HCT116 (cell line): ENCODE measurements around the gene S100Z. TPM values are rescaled to one million over a fixed set of nuclear protein-coding genes. Genes with fewer than 3 reads are reported as not detected.

Experiments used
- ATAC-seq: fragments of 200-7000 bp; cut with Tn5 transposase; 2 replicates; pipeline ENCODE4 v1.9.1; 2020; ENCODE audit warnings: mild to moderate bottlenecking, moderate library complexity
- BruUV-seq: library from RNA; stranded (reverse); fragments of 400-500 nt; replicated peaks from 2 replicates; lab custom pipeline; 2021; lab: Mats Ljungman, UMichigan
- CTCF ChIA-PET: fragments of 300-600 bp; sonication (Branson Sonifier 250); formaldehyde crosslinking; loops from one replicate; lab custom pipeline; 2021; ENCODE audit warnings: antibody characterized with exemption; lab: Charles Lee
- POLR2A ChIA-PET: fragments of 300-600, 350-600 bp; sonication (Branson Sonifier 250); formaldehyde crosslinking; loops from one replicate; lab custom pipeline; 2021; ENCODE audit warnings: antibody characterized with exemption; lab: Charles Lee
- RAD21 ChIA-PET, 2 experiments: fragments of 300-600 bp; sonication (Branson Sonifier 250); formaldehyde crosslinking; loops; one replicate each; lab custom pipeline; 2023; ENCODE audit warnings: low total read pairs in 2 of 2; ENCODE audit not compliant: uncharacterized antibody in 2 of 2, unreplicated experiment in 2 of 2, low non-redundant PET in 1 of 2; lab: Charles Lee
- DNase-seq: peaks from one replicate; pipeline ENCODE4 v3.0.0-alpha.2; 2010; ENCODE audit warnings: low read depth, low spot score
- H2AFZ ChIP-seq: fragments of 200-600 bp; shearing (Covaris generic), sonication (generic); 2 replicates; pipeline ENCODE4 v1.6.1; 2017; ENCODE audit warnings: low read depth, mixed run types, mixed read lengths, antibody characterized with exemption, low read length; ENCODE audit not compliant: poor library complexity, severe bottlenecking
- H3K27ac ChIP-seq: 2 replicates; pipeline ENCODE4 v1.5.1; 2012; ENCODE audit warnings: low read depth, low read length
- H3K27me3 ChIP-seq: fragments of 200-600 bp; sonication (generic); 2 replicates; pipeline ENCODE4 v1.6.1; 2016; ENCODE audit warnings: mixed run types, low read length, mixed read lengths; ENCODE audit not compliant: insufficient read depth
- H3K36me3 ChIP-seq, 2 experiments: fragments of 200-500 bp in 1 of 2; fragments of 200-600 bp in 1 of 2; sonication (Bioruptor generic) in 1 of 2; sonication (generic) in 1 of 2; 2 replicates each; pipeline versions ENCODE4 v1.5.1 to v1.6.1; 2014 to 2016; ENCODE audit warnings: low read length in 2 of 2, inconsistent platforms in 1 of 2, mixed read lengths in 1 of 2, mixed run types in 1 of 2; ENCODE audit not compliant: insufficient read depth in 2 of 2, control insufficient read depth in 1 of 2
- H3K4me1 ChIP-seq, 2 experiments: fragments of 200-600 bp in 1 of 2; sonication (generic) in 1 of 2; 2 replicates each; pipeline versions ENCODE4 v1.5.1 to v1.6.1; 2012 to 2017; ENCODE audit warnings: low read length in 2 of 2, inconsistent platforms in 1 of 2, mild to moderate bottlenecking in 1 of 2, mixed read lengths in 1 of 2, mixed run types in 1 of 2, moderate library complexity in 1 of 2; ENCODE audit not compliant: insufficient read depth in 2 of 2, control insufficient read depth in 1 of 2
- H3K4me2 ChIP-seq: fragments of 200-600 bp; sonication (generic); 2 replicates; pipeline ENCODE4 v1.6.1; 2017; ENCODE audit warnings: mixed run types, low read length, mixed read lengths
- H3K4me3 ChIP-seq, 2 experiments: fragments of 200-600 bp in 1 of 2; sonication (generic) in 1 of 2; replicated peaks in 1 of 2; 2 replicates each; pipeline ENCODE4 v1.5.1; 2011 to 2016; ENCODE audit warnings: low read length in 2 of 2, control low read depth in 1 of 2, low read depth in 1 of 2, mild to moderate bottlenecking in 1 of 2, mixed read lengths in 1 of 2, mixed run types in 1 of 2
- H3K79me2 ChIP-seq: fragments of 200-600 bp; sonication (generic); 2 replicates; pipeline ENCODE4 v1.6.1; 2017; ENCODE audit warnings: mild to moderate bottlenecking, mixed run types, low read length, moderate library complexity, mixed read lengths; ENCODE audit not compliant: insufficient read depth
- H3K9ac ChIP-seq: fragments of 200-600 bp; sonication (generic); 2 replicates; pipeline ENCODE4 v1.6.1; 2016; ENCODE audit warnings: low read length, mixed read lengths
- H3K9me2 ChIP-seq: fragments of 200-600 bp; sonication (generic), shearing (Covaris generic); 2 replicates; pipeline ENCODE4 v1.6.1; 2017; ENCODE audit warnings: mixed run types, mild to moderate bottlenecking, moderate library complexity; ENCODE audit not compliant: insufficient read depth
- H3K9me3 ChIP-seq, 2 experiments: fragments of 200-500 bp in 1 of 2; fragments of 200-600 bp in 1 of 2; sonication (Bioruptor generic) in 1 of 2; sonication (generic) in 1 of 2; 2 replicates each; pipeline ENCODE4 v1.6.1; 2014 to 2017; ENCODE audit warnings: low read length in 2 of 2, mixed read lengths in 2 of 2, inconsistent platforms in 1 of 2, low read depth in 1 of 2, mild to moderate bottlenecking in 1 of 2, mixed run types in 1 of 2, moderate library complexity in 1 of 2; ENCODE audit not compliant: control insufficient read depth in 1 of 2, insufficient read depth in 1 of 2
- H4K20me1 ChIP-seq: fragments of 200-600 bp; sonication (generic), shearing (Covaris generic); 2 replicates; pipeline ENCODE4 v1.6.1; 2017; ENCODE audit warnings: mixed run types, mild to moderate bottlenecking, moderate library complexity; ENCODE audit not compliant: insufficient read depth
- CBX3 ChIP-seq: IDR thresholded peaks from 2 replicates; pipeline ENCODE4 v1.6.1; 2012; ENCODE audit warnings: low read depth
- FOSL1 ChIP-seq: IDR thresholded peaks from 2 replicates; pipeline ENCODE4 v1.6.1; 2012; ENCODE audit warnings: low read depth
- JUND ChIP-seq: IDR thresholded peaks from 2 replicates; pipeline ENCODE4 v1.6.1; 2012
- POLR2A ChIP-seq: IDR thresholded peaks from 2 replicates; pipeline ENCODE4 v1.7.0; 2011; ENCODE audit warnings: borderline replicate concordance; ENCODE audit not compliant: insufficient read depth, insufficient read length; ENCODE audit errors: extremely low read depth
- POLR2AphosphoS5 ChIP-seq: IDR thresholded peaks from 2 replicates; pipeline ENCODE4 v1.6.1; 2011; ENCODE audit warnings: mild to moderate bottlenecking, low read depth, low read length, moderate library complexity
- SP1 ChIP-seq: IDR thresholded peaks from 2 replicates; pipeline ENCODE4 v1.6.1; 2012; ENCODE audit warnings: low read depth
- SRF ChIP-seq: IDR thresholded peaks from 2 replicates; pipeline ENCODE4 v1.6.1; 2012; ENCODE audit warnings: low read depth
- YY1 ChIP-seq: IDR thresholded peaks from 2 replicates; pipeline ENCODE4 v1.6.1; 2011; ENCODE audit warnings: low read length, low read depth, moderate library complexity, mild to moderate bottlenecking; ENCODE audit not compliant: insufficient replicate concordance; ENCODE audit errors: extremely low read depth
- ZNF274 ChIP-seq: fragments of 200-500 bp; sonication (Bioruptor generic); IDR thresholded peaks from 2 replicates; pipeline ENCODE4 v1.6.1; 2014; ENCODE audit warnings: mild to moderate bottlenecking, low read depth, low read length, inconsistent platforms
- intact Hi-C: fragments of 100-400 bp; cut with micrococcal nuclease; formaldehyde crosslinking; loops from 2 replicates; pipeline ENCODE4 v1.10.0; 2022
- total RNA-seq: library from RNA; stranded (reverse); gene quantifications from one replicate; pipeline ENCODE4 v1.2.1, GENCODE V29; 2021; ENCODE audit not compliant: unreplicated experiment
- TF ChIP-seq, protein P1 (sequence below): IDR thresholded peaks from 2 replicates; pipeline ENCODE4 v1.6.1; 2012

S100Z gene
- total RNA-seq, 1 experiment from 2014 or later: not detected

DNA sequence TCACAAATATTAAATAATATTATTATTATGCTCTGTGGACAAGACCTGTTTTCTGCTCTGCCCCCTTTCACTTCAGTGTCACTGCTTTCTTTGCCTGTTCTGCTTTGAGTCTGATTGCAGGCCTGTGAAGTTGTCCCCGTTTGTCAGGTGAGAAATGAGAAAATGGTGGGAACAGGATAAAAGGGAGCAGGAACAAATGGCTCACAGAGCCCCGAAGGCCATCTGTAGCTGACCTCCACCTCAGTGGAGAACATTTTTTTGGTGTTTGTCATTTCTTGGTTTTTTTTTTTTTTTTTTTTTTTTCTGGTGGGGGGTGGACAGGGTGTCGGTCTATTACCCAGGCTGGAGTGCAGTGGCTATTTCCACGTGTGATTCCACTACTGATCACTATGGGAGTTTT is 13.2 kb upstream of the S100Z start:
- Histone ChIP-seq H3K4me3 (peak overlapping the region in 1 of 2 experiments; percentile 15; a peak in 1 of 4 replicates), H3K79me2 (peaks cover 54% of the 10 kb centered on the region), H3K27me3 (no peaks in the 10 kb centered on the region), H3K27ac (peak overlapping the region; percentile 96), H3K36me3 (peaks cover 14 to 26% of the 10 kb centered on the region in 2 experiments; a peak in 3 of 4 replicates), H3K9me2 (no peaks in the 10 kb centered on the region)
- POLR2A ChIA-PET: interaction anchor here (3.1 kb wide), 1 partner anchor 11 kb away, joined by 14 read pairs; no protein-coding TSS in a partner anchor
- no peak for ATAC-seq
- no TSS peak for BruUV-seq
- intact Hi-C loops: loop anchor here (5.0 kb wide), 2 partner anchors 49 to 234 kb away; no protein-coding TSS in a partner anchor
- CTCF ChIA-PET: no interaction called here
- RAD21 ChIA-PET: interaction anchor here in 1 of 2 experiments (0.7 kb wide), 1 partner anchor 31 kb away, joined by 5 read pairs; no protein-coding TSS in a partner anchor
- TF ChIP-seq SP1 (peak; percentile 49; the same call in 1 of the 2 replicates), POLR2AphosphoS5 (peak; percentile 40), YY1 (peak; percentile 19), SRF (no peak), CBX3 (peak; percentile 47; the same call in 1 of the 2 replicates), FOSL1 (peak; percentile 63; the same call in 1 of the 2 replicates), ZNF274 (no peak), JUND (peak; percentile 56), POLR2A (no peak)
- TF ChIP-seq, protein P1, sequence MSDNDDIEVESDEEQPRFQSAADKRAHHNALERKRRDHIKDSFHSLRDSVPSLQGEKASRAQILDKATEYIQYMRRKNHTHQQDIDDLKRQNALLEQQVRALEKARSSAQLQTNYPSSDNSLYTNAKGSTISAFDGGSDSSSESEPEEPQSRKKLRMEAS: peak; percentile 54; the same call in 1 of the 2 replicates
- TF ChIP-seq, all 23 proteins: peak for 7
- peak; percentile 47 for DNase-seq
- no peaks in the 10 kb centered on the region for H4K20me1 ChIP-seq
- peak overlapping the region; percentile 80 for H3K4me2 ChIP-seq
- H3K9ac ChIP-seq: peak overlapping the region; percentile 70
- H3K4me1 ChIP-seq: peaks cover 65 to 97% of the 10 kb centered on the region in 2 experiments
- no peak overlapping the region for H2AFZ ChIP-seq
- no peaks in the 10 kb centered on the region for H3K9me3 ChIP-seq
